HG02885 (cell line): ENCODE measurements around the gene ATAD3A.
"Not testable (repeated sequence)": the region's sequence is repeated elsewhere in the genome, so short reads cannot be mapped to it uniquely, and the experiment has no call there.

Source experiments
- ATAC-seq: cut with Tn5 transposase; IDR thresholded peaks from one replicate; pipeline ENCODE4 v1.9.1; 2021; ENCODE audit warnings: mild to moderate bottlenecking; ENCODE audit not compliant: unreplicated experiment, poor library complexity

ATAD3A gene

GRCh38 chr1:1551524-1552262, 39.7 kb downstream of the ATAD3A start:
- no peak for ATAC-seq

GRCh38 chr1:1552263-1552639, 40.3 kb downstream of the ATAD3A start:
- ATAC-seq, result no peak

- ATAC-seq, result no peak
These were observed 42.0 kb downstream of the ATAD3A start for GRCh38 chr1:1553821-1554494.

GRCh38 chr1:1554550-1554925, 42.6 kb downstream of the ATAD3A start:
- ATAC-seq, result no peak

- ATAC-seq, result no peak
These were observed 43.3 kb downstream of the ATAD3A start for GRCh38 chr1:1554926-1555915.

- ATAC-seq, result no peak
These were observed 44.5 kb downstream of the ATAD3A start for GRCh38 chr1:1556505-1556904.

- ATAC-seq, result not testable (repeated sequence)
These were observed 45.0 kb downstream of the ATAD3A start for GRCh38 chr1:1556961-1557360.

GRCh38 chr1:1557688-1558087, 45.7 kb downstream of the ATAD3A start:
- ATAC-seq, result not testable (repeated sequence)

GRCh38 chr1:1558591-1558990, 46.6 kb downstream of the ATAD3A start:
- ATAC-seq, result no peak

GRCh38 chr1:1559066-1559465, 47.1 kb downstream of the ATAD3A start:
- ATAC-seq, result no peak

- ATAC-seq, result no peak
These were observed 48.2 kb downstream of the ATAD3A start for GRCh38 chr1:1560178-1560577.

GRCh38 chr1:1561801-1562470, 50.0 kb downstream of the ATAD3A start:
- no peak for ATAC-seq

GRCh38 chr1:1562556-1563195, 50.7 kb downstream of the ATAD3A start:
- ATAC-seq, result no peak

- ATAC-seq, result no peak
These were observed 51.7 kb downstream of the ATAD3A start for GRCh38 chr1:1563688-1564087.

GRCh38 chr1:1564268-1564667, 52.3 kb downstream of the ATAD3A start:
- ATAC-seq, result no peak

GRCh38 chr1:1565340-1565739, 53.4 kb downstream of the ATAD3A start:
- ATAC-seq, result no peak

GRCh38 chr1:1567152-1567875, 55.4 kb downstream of the ATAD3A start:
- no peak for ATAC-seq

- ATAC-seq, result no peak
These were observed 55.9 kb downstream of the ATAD3A start for GRCh38 chr1:1567891-1568291.

- ATAC-seq, result no peak
These were observed 57.4 kb downstream of the ATAD3A start for GRCh38 chr1:1569341-1569740.
